HG03378 (cell line): ENCODE measurements around the gene SOWAHC.
"Not testable (repeated sequence)": the region's sequence is repeated elsewhere in the genome, so short reads cannot be mapped to it uniquely, and the experiment has no call there.

Experiments
- ATAC-seq: cut with Tn5 transposase; IDR thresholded peaks from one replicate; pipeline ENCODE4 v1.9.1; 2021; ENCODE audit warnings: mild to moderate bottlenecking, moderate library complexity; ENCODE audit not compliant: unreplicated experiment

SOWAHC gene

DNA sequence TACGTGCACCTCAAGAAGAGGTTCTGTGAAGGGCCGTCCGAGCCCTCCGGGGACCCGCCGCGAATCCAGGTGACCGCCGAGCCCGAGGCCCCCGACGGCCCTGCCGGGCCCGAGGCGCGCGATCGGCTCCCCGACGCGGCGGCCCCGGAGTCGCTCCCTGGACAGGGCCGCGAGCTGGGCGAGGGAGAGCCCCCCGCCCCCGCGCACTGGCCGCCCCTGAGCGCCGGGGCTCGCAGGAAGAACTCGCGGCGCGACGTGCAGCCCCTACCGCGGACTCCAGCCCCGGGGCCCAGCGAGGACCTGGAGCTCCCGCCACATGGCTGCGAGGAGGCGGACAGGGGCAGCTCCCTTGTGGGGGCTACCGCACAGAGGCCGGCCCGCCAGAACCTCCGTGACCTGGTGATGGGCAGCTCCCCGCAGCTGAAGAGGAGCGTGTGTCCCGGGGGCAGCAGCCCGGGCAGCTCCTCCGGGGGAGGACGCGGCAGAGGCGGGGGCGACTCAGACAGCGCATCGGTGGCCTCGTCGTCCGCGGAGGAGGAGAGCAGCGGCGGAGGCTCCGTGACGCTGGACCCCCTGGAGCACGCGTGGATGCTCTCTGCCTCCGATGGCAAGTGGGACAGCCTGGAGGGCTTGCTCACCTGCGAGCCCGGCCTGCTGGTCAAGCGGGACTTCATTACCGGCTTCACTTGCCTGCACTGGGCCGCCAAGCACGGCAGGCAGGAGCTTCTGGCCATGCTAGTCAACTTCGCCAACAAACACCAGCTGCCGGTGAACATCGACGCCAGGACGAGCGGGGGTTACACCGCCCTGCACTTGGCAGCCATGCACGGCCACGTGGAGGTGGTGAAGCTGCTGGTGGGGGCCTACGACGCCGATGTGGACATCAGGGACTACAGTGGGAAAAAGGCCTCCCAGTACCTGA is 812 bp downstream of the SOWAHC start:
- no peak for ATAC-seq

DNA sequence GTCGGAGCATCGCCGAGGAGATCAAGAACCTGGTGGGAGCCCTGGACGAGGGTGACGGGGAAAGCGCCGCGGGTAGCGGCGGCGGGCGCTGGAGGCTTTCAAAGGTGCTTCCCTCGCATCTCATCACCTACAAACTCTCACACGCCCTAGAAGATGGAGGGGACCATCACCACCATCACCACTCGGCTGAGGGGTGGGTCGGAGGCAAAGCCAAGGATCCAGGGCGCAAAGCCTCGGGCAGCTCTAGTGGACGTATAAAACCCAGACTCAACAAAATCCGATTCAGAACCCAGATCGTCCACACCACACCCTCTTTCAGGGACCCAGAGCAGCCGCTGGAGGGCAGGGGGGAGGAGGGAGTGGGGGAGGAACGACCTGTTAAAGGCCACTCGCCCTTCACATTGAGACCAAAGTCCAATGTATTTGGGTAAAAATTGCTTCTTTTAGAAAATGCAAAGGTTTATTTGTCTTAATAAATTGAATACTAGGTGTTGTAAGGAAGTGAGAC is 1.5 kb downstream of the SOWAHC start:
- ATAC-seq, result no peak

DNA sequence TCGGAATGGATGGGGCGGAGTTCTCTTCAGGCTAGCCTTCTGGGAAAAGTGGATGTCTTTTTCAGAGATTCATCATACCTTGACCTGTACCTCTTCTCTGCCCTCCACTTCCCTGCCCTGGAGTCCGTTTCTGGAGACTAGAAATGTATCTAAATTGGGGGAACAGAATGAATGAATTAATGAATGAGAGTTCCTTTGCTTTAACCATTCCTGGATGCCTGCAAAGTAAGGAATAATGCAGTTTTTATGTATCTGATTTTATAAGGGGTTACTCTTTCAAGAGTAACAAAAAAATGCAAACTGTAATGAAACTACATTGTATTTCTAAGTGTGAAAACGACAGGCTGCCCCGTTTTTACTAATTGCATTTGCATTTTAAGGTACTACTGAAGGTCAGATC is 2.0 kb downstream of the SOWAHC start:
- ATAC-seq, result no peak

DNA sequence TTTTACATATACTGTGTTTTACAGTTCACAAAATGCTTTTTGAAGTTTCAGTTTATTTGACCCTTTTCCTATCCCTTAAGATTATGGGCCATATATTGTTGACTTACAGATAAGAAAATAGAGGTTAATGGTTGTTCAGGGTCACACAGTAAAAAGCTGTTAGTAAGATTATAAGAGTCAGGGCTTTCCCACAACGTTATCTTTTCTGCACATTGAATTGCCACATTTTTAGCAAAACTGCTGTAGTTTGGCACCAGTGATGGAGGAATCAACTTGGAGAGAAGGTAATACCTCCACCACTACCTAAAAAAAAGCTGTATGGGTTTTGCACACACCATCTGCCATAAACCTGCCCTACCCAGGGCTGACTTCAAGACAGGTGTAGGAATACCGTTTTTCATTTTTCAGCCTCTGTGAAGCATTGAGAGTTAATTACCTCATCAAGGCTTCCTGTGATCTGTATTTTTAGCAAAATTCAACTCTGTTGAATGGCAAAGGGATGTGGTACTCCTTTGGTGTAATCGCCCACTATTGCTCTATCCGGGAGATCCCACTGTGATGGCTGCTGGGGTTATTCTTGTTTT is 5.0 kb downstream of the SOWAHC start:
- ATAC-seq, result no peak

DNA sequence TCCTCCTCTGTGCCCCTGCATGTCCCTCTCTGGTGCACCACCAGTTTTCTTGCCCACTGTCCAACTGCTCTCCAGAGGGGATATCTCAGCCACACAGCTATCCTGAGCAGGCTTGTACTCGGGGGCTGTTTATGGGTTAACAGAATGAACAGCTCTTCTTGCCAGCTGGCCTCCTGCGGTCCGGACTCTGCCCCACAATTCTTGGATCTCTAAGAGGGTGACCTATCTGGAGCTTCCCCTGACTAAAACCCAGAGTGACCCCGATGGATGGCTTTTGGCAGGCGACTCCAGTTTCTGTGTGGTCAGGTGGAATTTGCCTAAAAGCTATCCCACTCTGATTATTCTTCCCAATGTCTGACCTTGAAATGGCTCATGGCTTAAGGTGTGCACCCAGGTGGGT is 9.1 kb downstream of the SOWAHC start:
- no peak for ATAC-seq

DNA sequence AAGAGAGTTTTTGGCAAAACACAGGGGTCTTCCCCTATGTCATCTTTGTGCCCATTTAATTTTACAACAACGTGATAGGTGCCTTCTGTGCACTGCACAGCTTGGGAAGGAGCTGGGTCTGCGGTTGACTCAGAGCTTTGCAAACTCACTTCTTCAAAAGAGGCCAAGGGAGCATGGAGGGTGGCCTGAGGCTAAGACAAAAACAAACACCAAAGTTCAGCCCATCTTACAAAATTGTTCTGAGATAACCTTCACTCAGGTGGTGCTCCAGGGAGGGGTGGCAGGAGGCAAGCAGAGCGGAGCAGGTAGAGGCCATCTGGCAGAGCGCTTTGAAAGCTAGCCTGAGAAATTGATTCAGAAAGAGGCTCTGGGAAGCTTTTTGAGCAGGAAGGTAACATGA is 9.8 kb downstream of the SOWAHC start:
- no peak for ATAC-seq

DNA sequence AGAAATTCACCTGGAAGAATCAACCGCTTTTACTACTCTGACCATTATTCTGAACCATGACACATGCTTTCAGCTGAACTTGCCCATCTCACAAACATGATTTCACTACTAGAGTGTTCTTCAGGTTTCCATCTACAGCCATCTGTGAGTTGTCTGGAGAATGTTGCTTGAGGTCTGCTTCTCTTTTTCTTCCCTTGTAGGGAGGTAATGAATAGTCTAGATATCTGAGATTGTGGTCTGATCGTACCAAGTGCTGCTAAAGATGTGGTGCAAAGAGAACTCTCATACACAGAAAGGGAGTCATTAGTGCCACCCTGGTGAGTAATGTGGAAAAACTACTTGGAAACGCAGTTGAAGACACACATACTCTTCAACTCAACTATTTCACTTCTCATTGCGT is 10.2 kb downstream of the SOWAHC start:
- no peak for ATAC-seq

DNA sequence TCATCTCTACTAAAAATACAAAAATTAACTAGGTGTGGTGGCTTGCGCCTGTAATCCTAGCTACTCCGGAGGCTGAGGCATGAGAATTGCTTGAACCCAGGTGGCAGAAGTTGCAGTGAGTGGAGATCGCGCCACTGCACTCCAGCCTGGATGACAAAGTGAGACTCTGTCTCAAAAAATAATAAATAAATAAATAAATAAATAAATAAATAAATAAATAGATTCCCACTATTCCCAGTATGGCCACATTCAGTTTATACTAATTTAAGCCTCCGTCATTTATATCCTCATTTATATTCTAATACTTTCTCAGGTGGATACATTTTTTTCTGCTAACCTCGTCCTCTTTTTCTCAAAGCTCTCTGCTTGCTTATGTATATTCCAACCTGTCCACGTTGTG is 14.2 kb downstream of the SOWAHC start:
- not testable (repeated sequence) for ATAC-seq

DNA sequence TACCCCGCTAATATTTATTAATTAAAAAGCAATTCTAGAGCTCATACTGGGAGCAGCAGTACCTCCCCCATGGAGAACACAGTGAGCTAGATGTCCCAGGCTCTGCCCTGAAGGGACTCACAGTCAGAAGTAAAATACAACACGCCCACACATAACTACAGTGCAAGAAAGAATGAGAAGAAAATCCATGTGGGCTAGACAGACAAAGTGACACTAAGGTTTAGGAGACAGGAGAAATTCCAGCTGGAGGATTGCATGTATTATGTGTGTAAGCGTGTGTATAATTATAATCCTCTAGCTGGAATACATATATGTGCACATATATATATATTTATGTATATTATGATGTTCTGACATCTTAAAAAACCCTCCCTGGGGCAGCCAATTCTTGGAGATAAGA is 15.7 kb downstream of the SOWAHC start:
- ATAC-seq, result no peak

DNA sequence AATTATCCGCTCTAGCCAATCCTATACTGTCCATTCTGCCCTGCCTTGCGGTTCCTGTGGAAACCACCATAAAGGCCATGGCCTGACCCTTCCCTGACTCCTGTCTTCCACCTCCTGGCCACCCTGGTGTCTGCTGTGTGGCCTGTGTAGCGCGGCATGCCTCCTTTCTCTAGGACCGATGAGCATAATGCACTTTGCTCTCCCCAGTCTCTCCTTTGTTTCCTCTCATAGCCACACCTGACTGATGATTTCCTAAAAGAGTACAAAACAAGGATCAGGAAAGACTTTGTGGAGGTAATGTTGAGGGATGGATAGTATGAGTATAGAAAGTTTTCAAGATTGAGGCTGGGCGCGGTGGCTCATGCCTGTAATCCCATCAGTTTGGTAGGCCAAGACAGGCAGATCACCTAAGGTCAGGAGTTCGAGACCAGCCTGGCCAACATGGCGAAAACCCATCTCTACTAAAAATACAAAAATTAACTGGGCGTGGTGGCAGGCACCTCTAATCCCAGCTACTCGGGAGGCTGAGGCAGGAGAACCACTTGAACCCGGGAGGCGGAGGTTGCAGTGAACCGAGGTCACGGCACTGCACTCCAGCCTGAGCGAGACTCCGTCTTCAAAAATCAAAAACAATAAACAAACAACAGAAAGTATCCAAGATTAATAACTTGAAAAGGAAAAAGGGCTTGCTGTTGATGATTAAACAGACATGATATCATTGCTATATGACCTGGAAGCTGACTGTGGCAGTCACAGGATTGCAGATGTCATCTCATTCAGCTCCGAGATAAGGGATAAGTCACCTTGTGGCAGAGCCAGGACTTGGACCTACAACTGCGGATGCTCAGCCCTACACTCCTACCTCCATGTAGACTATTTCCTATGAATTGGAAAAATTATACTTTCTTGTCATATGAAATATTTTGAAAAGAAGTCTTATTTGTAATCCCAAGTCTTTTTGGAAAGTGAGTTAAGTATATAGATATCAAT is 16.6 kb downstream of the SOWAHC start:
- ATAC-seq, result no peak

DNA sequence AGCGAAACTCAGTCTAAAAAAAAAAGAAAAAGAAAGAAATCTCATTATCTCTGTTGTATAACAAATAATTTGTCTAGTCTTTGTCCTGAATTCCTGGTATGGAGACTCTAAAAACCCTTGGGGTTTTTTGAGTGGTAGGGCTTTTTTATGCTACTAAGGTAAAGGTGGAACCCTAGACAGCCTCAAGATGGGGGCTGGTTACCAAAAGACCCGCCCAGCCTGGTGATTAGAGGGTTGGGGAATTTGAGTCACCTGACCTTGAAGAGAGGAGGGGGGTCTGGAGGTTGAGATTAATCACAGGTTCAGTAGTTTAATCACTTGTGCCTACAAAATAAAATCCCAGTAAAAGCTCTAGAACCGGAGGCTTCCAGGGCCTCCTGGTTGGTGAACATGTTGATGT is 17.6 kb downstream of the SOWAHC start:
- no peak for ATAC-seq

DNA sequence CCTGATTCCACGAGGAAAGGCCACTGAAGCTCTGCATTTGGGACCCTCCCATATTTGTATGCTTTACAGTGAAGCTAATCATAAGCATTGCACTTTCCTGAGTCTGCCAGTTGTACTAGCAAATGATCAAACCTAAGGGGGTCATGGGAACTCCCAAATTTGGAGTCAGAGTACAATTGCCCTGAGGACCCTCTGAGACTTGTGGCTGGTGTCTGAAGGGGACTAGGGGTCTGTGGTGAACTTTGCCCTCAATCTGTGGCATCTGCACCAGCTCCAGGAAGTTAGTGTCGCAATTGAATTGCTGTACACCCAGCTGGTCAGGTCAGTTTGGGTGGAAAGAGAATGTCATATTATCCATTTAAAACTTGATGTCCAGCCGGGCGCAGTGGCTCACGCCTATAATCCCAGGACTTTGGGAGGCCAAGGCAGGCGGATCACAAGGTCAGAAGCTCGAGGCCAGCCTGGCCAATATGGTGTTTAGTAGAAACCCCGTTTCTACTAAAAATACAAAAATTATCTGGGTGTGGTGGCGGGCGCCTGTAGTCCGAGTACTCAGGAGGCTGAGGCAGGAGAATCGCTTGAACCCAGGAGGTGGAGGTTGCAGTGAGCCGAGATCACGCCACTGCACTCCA is 18.1 kb downstream of the SOWAHC start:
- ATAC-seq, result no peak

DNA sequence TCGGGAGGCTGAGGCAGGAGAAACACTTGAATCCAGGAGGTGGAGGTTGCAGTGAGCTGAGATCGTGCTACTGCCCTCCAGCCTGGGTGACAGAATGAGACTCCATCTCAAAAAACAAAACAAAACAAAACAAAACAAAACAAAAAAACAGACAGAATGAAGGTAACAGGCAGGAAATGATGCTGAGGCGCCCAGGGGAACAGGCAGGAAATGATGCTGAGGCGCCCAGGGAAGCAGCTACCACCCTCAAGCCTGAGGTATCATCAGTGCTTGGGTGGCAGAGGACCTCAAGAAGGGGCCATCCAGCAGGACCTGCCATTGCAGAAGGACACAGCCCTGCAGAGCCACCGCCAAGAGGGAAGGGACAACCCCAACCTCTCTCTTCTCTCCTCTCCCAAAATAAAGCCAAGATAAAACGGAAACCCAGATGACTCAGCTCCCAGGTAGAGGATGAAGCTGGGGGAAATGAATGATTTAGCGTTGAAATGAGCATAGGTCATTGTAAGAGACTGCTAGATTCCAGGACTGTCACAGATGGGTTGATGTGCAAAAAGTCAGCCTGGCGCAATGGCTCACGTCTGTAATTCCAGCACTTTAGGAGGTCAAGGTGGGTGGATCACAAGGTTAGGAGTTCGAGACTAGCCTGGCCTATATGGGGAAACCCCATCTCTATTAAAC is 19.3 kb downstream of the SOWAHC start:
- no peak for ATAC-seq

DNA sequence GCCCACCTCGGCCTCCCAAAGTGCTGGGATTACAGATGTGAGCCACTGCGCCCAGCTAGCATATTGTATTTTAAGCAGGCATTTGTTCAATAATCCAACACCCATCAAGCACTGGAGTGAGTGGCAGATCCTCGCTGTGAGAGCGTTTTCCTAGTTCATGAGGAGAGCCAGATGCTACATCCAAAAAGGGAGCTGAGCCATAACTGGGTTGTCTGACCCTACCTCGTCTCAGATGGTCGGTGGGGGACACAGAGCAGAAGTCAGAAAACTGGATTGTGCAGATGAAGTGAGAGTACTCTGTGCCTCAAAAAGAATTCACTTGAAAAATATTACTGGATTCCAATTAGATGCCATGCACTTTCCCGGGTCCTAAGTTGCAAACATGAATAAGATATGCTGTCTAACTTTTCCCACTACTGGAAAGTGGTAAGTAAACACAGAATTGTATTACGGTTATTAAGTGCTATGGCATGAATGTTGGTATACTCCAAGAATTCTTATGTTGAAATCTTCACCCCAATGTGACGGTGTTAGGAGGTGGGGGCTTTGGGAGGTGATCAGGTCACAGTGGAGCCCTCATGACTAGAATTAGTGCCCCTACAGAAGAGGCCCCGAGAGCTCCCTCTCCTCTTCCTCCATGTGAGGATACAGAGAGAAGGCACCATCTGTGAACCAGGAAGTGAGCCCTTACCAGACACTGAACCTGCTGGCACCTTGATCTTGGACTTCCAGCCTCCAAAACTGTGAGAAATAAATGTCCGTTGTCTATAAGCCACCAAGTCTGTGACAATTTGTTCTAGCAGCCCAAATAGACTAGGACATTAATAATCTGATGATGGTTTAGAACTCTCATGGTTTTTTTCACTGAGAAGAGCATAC is 21.5 kb downstream of the SOWAHC start:
- no peak for ATAC-seq

DNA sequence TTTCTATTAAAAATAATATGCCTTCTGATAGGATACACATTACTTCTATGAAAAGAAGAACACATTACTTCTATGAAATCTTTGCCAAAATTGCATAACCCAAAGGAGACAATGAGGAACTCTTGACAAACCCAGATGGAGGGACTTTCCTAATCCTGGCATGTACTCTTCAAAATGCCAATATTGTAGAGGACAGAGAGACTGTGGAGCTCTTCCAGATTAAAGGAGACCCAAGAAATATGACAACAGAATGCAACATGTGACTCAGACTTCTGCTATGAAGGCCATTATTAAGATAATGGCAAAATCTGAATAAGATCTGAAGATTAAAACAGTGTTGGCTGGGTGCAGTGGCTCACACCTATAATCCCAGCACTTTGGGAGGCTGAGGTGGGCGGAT is 22.2 kb downstream of the SOWAHC start:
- ATAC-seq, result no peak

DNA sequence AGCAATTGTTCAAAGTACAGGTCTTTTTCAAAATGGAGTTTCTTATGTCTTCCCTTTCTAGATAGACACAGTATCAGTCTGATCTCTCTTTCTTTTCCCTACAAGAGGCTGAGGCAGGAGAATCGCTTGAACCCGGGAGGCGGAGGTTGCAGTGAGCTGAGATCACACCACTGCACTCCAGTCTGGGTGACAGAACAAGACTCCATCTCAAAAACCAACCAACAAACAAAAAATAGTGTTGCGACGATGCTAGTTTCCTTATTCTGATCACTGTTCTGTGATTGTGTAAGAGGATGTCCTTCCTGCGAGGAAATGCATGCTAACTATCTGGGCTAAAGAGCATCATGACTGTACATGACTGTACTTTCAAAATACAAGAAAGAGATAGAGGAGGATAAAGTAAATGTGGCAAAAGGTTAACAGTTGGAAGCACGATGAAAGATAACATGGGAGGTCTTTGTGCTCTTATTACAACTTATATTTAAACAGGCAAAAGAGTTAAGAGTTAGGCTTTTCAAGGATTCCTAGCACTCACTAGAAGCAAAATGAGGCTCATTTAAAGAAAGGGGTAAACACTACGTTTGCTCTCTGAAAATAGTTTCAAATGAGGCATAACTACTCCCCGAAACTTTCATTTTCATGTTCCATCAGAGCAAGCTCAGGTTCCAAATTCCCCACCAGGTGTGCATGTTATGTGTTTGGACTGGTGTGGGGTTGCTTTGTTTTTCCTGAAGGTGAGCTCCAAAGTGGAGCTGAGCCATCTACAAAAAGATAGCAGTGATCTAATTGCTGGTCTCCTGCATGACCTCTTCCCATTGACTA is 23.8 kb downstream of the SOWAHC start:
- peak; percentile 89 for ATAC-seq

DNA sequence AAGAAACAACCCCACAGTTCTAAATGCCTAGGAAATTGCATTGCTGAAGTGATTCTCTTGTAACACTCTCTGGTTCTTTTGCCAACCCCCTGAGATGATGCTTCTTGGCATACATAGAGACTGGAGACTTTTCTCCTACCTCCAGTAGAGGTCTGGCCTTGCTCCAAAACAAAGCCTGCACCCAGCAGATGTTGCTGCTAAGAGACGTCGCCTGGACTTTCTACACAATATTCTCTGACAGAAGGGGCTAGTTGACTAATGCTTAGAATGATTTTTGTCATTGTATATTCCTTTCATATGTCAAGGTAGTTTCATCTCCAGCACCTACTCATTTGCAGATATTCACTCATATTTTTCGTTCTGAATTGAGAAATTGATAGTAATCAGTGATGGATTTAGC is 24.6 kb downstream of the SOWAHC start:
- no peak for ATAC-seq

DNA sequence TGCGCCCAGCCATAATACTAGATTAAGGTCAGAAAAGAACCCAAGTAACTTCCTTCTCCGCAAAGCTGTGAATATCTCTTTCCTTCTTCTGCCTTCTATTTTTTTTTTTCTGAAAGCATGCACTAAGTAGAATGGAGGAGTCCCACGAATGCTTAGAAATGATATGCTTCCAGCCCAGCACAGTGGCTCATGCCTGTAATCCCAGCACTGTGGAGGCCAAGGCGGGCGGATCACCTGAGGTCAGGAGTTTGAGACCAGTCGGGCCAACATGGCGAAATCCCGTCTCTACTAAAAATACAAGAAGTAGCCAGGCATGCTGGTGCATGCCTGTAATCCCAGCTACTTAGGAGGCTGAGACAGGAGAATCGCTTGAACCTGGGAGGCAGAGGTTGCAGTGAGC is 25.8 kb downstream of the SOWAHC start:
- not testable (repeated sequence) for ATAC-seq
